HG02938 (cell line): ENCODE results near the gene PLEKHG5.
"Not testable (repeated sequence)": the region's sequence is repeated elsewhere in the genome, so short reads cannot be mapped to it uniquely, and the experiment has no call there.

Experiments used
- ATAC-seq: cut with Tn5 transposase; IDR thresholded peaks from one replicate; pipeline ENCODE4 v1.9.1; 2021; ENCODE audit warnings: mild to moderate bottlenecking, moderate library complexity; ENCODE audit not compliant: unreplicated experiment

Gene PLEKHG5

GRCh38 chr1:6447016-6447817 is 44.2 kb downstream of the PLEKHG5 start:
- no peak for ATAC-seq

- no peak for ATAC-seq
These were observed 44.8 kb downstream of the PLEKHG5 start for GRCh38 chr1:6446665-6447015.

GRCh38 chr1:6445929-6446328 is 45.5 kb downstream of the PLEKHG5 start:
- not testable (repeated sequence) for ATAC-seq

GRCh38 chr1:6445062-6445763 is 46.3 kb downstream of the PLEKHG5 start:
- no peak for ATAC-seq

- no peak for ATAC-seq
These were observed 47.1 kb downstream of the PLEKHG5 start for GRCh38 chr1:6444377-6444776.

GRCh38 chr1:6443339-6444115 is 47.9 kb downstream of the PLEKHG5 start:
- no peak for ATAC-seq

GRCh38 chr1:6441586-6441985 is 49.9 kb downstream of the PLEKHG5 start:
- no peak for ATAC-seq

- ATAC-seq = no peak
These were observed 51.0 kb downstream of the PLEKHG5 start for GRCh38 chr1:6440198-6441126.

GRCh38 chr1:6438047-6438525 is 53.4 kb downstream of the PLEKHG5 start:
- no peak for ATAC-seq

GRCh38 chr1:6437012-6437700 is 54.3 kb downstream of the PLEKHG5 start:
- ATAC-seq = not testable (repeated sequence)

- not testable (repeated sequence) for ATAC-seq
These were observed 55.2 kb downstream of the PLEKHG5 start for GRCh38 chr1:6436277-6436676.

GRCh38 chr1:6435547-6435946 is 55.9 kb downstream of the PLEKHG5 start:
- ATAC-seq = no peak

GRCh38 chr1:6435129-6435528 is 56.3 kb downstream of the PLEKHG5 start:
- no peak for ATAC-seq

GRCh38 chr1:6434186-6434585 is 57.3 kb downstream of the PLEKHG5 start:
- ATAC-seq = no peak

GRCh38 chr1:6431645-6432579 is 59.6 kb downstream of the PLEKHG5 start:
- not testable (repeated sequence) for ATAC-seq

- not testable (repeated sequence) for ATAC-seq
These were observed 61.6 kb downstream of the PLEKHG5 start for GRCh38 chr1:6429660-6430411.

- ATAC-seq = not testable (repeated sequence)
These were observed 63.0 kb downstream of the PLEKHG5 start for GRCh38 chr1:6428453-6428852.
